Breast epithelium (tissue), 4 donors: ENCODE measurements around the gene MYO9B. TPM values are rescaled to one million over a fixed set of nuclear protein-coding genes. Genes with fewer than 3 reads are reported as not detected.
A peak's percentile ranks its signal among the peaks of the same experiment; 100 is the strongest.

Experiments used
- DNase-seq, 2 donors: peaks; one replicate each; pipeline ENCODE4 v3.0.0-alpha.2; 2019; ENCODE audit warnings: low spot score in 2 of 2
- H3K27ac ChIP-seq, 2 donors: fragments of 200-600 bp; sonication (generic) in 1 of 2; one replicate each; pipeline ENCODE4 v1.5.1; 2016 to 2019; ENCODE audit warnings: mild to moderate bottlenecking in 1 of 2
- H3K27me3 ChIP-seq, 2 donors: fragments of 200-600 bp; sonication (generic) in 1 of 2; one replicate each; pipeline versions ENCODE4 v1.5.1 to v1.6.0; 2017 to 2019; ENCODE audit warnings: control low read depth in 1 of 2, mild to moderate bottlenecking in 1 of 2
- H3K36me3 ChIP-seq: fragments of 200-600 bp; one replicate; pipeline ENCODE4 v1.5.1; 2019
- H3K4me1 ChIP-seq, 2 donors: fragments of 200-600 bp; sonication (generic); one replicate each; pipeline ENCODE4 v1.5.1; 2016 to 2019; ENCODE audit warnings: control low read depth in 1 of 2
- H3K4me3 ChIP-seq, 3 donors: fragments of 200-600 bp; sonication (generic); 1 replicate in 2 of 3; 2 replicates in 1 of 3; pipeline ENCODE4 v1.5.1; 2016 to 2019; ENCODE audit warnings: mild to moderate bottlenecking in 3 of 3, moderate library complexity in 2 of 3
- H3K9me3 ChIP-seq, 2 donors: fragments of 200-600 bp; sonication (generic) in 1 of 2; one replicate each; pipeline ENCODE4 v1.5.1; 2016 to 2019; ENCODE audit warnings: control low read depth in 1 of 2
- CTCF ChIP-seq, 3 donors: fragments of 450-650 bp; IDR thresholded peaks; one replicate each; pipeline ENCODE4 v1.5.1; 2016 to 2017; ENCODE audit warnings: antibody characterized with exemption in 3 of 3, mild to moderate bottlenecking in 3 of 3, moderate library complexity in 3 of 3
- POLR2A ChIP-seq: fragments of 450-650 bp; IDR thresholded peaks from one replicate; pipeline ENCODE4 v1.6.1; 2016; ENCODE audit warnings: antibody characterized with exemption, mild to moderate bottlenecking, moderate library complexity
- POLR2AphosphoS5 ChIP-seq, 3 donors: sonication (generic); formaldehyde crosslinking; IDR thresholded peaks; one replicate each; pipeline ENCODE4 v1.6.1; 2017; ENCODE audit warnings: antibody characterized with exemption in 3 of 3
- intact Hi-C: fragments of 100-400 bp; cut with DNase I; formaldehyde crosslinking; loops from one replicate; pipeline ENCODE4 v1.15.1; 2023; ENCODE audit warnings: low total_unique reads
- total RNA-seq, 3 donors: library from RNA; depleted of rRNA; stranded (reverse); fragments of >200 nt; gene quantifications; one replicate each; pipeline ENCODE4 v1.1.0, GENCODE V29; 2016

MYO9B gene
- total RNA-seq, 3 donors from 2014 or later, result 76.0 to 79.5 (median 77.4) TPM

DNA sequence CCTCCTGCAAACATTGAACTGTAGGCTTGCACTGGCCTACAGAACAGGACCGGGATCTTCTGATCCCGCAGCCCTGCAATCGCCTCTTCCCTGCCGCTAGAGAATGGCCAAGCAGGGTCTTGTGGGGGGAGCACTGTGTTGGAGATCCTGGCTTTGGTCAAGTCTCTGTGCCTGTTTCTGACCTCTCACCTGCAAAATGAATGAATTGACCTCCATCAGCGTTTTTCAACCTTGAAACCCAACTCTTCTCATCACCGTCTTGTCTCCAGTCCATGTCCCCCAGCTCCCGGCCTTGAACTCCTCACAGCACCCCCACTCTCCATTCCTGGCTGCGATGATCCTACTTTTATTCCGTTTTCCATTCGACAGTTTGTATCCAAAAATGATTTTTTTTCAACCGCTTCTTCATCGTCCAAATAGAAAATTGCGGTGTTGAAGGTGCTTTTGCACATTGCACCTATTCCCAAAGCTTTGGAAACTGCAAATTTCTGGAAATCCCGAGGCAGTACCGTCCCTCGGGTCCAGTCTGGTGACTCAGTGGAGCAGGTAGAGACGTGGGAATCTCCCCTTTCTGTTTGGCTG lies 2.0 kb downstream of the MYO9B start:
- Histone ChIP-seq H3K36me3 (no peaks in the 10 kb centered on the region), H3K4me1 (peaks cover 6 to 19% of the 10 kb centered on the region in 2 donors), H3K27me3 (no peaks in the 10 kb centered on the region), H3K9me3 (no peaks in the 10 kb centered on the region), H3K4me3 (peak overlapping the region in 2 of 3 donors; percentile 74 to 84), H3K27ac (no peak overlapping the region)
- TF ChIP-seq POLR2AphosphoS5 (IDR thresholded peaks at IDR 0.05) (no peak), POLR2A (no peak), CTCF (IDR thresholded peaks at IDR 0.05) (no peak)
- no peak for DNase-seq
- intact Hi-C loops, result no loop called here

GRCh38 chr19:17078036-17078919 lies 2.7 kb downstream of the MYO9B start:
- H3K36me3 ChIP-seq, result no peaks in the 10 kb centered on the region
- H3K4me3 ChIP-seq, result no peak overlapping the region
- intact Hi-C loops, result no loop called here
- TF ChIP-seq CTCF (IDR thresholded peaks at IDR 0.05), result no peak
- no peak for TF ChIP-seq POLR2A
- no peak for TF ChIP-seq POLR2AphosphoS5 (IDR thresholded peaks at IDR 0.05)
- H3K27ac ChIP-seq, result peak overlapping the region in 1 of 2 donors; percentile 91
- peaks cover 6 to 19% of the 10 kb centered on the region in 2 donors for H3K4me1 ChIP-seq
- no peaks in the 10 kb centered on the region for H3K27me3 ChIP-seq
- DNase-seq, result no peak
- no peaks in the 10 kb centered on the region for H3K9me3 ChIP-seq

GRCh38 chr19:17078920-17079709 lies 3.5 kb downstream of the MYO9B start:
- TF ChIP-seq CTCF (IDR thresholded peaks at IDR 0.05) (no peak), POLR2A (no peak), POLR2AphosphoS5 (IDR thresholded peaks at IDR 0.05) (no peak)
- Histone ChIP-seq H3K4me1 (peaks cover 5 to 17% of the 10 kb centered on the region in 2 donors), H3K4me3 (peak overlapping the region; percentile 36 to 63 (median 40)), H3K9me3 (no peaks in the 10 kb centered on the region), H3K27ac (peak overlapping the region; percentile 82 to 91), H3K36me3 (no peaks in the 10 kb centered on the region), H3K27me3 (no peaks in the 10 kb centered on the region)
- no peak for DNase-seq
- intact Hi-C loops, result no loop called here

DNA sequence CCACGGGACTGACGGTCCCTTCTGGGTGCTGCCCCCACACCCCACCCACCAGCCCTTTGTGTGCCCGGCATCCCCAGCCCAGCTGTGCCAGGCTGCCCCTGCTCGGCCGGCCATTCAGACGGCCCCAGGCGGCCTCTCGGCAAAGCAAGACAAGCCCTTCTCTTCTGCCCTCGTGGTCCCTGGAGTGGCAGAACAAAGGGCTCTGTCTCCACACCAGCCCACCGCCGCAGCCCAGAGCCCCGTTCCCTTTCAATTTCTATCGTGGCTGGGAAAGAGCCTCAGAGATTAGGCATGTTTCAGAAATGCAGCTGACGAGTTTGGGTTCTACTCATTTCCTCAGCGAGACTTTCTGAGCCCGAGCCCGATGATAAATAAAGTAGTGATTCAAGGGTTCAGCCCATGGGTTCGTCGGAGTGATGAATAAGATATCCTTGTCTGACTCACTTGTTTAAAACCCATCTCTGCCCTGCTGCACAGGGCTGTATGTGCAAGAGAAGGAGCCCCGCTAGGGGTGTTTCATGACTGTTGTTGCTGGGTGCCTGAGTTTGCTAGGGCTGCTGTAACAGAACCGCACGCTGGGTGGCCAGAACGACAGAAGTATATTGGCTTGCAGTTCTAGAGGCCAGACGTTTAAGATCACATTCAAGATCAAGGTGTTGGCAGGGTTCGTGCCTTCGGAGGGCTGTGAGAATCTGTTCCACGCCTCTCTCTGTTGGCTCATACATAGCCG lies 4.3 kb downstream of the MYO9B start:
- Histone ChIP-seq H3K4me1 (peaks cover 2 to 13% of the 10 kb centered on the region in 2 donors), H3K27ac (peak overlapping the region; percentile 82 to 91), H3K27me3 (no peaks in the 10 kb centered on the region), H3K4me3 (peak overlapping the region; percentile 36 to 63 (median 40)), H3K9me3 (no peaks in the 10 kb centered on the region), H3K36me3 (no peaks in the 10 kb centered on the region)
- no peak for TF ChIP-seq POLR2A
- peak; percentile 70 to 77 (median 74) for TF ChIP-seq CTCF (IDR thresholded peaks at IDR 0.05)
- TF ChIP-seq POLR2AphosphoS5 (IDR thresholded peaks at IDR 0.05), result peak in 2 of 3 donors; percentile 21 to 26
- DNase-seq, result peak; percentile 66 to 69
- intact Hi-C loops, result no loop called here
